GM19324 (cell line): ENCODE data around the gene CADPS.

Experiments used
- ATAC-seq: cut with Tn5 transposase; IDR thresholded peaks from one replicate; pipeline ENCODE4 v1.9.1; 2021; ENCODE audit warnings: mild to moderate bottlenecking, moderate library complexity; ENCODE audit not compliant: unreplicated experiment, low FRiP score

The CADPS gene

GRCh38 chr3:62403765-62404164 lies 471.5 kb downstream of the CADPS start:
- ATAC-seq = no peak

GRCh38 chr3:62392626-62393292 lies 482.5 kb downstream of the CADPS start:
- no peak for ATAC-seq

GRCh38 chr3:62387251-62387650 lies 488.0 kb downstream of the CADPS start:
- ATAC-seq = no peak

GRCh38 chr3:62379321-62379798 lies 495.9 kb downstream of the CADPS start:
- no peak for ATAC-seq

- no peak for ATAC-seq
Observed at GRCh38 chr3:62378921-62379320, 496.3 kb downstream of the CADPS start.

- ATAC-seq = no peak
Observed at GRCh38 chr3:62378311-62378789, 496.9 kb downstream of the CADPS start.

GRCh38 chr3:62376906-62377877 lies 498.0 kb downstream of the CADPS start:
- ATAC-seq = no peak

- ATAC-seq = no peak
Observed at GRCh38 chr3:62376454-62376720, 498.8 kb downstream of the CADPS start.

- no peak for ATAC-seq
Observed at GRCh38 chr3:62375655-62376453, 499.4 kb downstream of the CADPS start.

- no peak for ATAC-seq
Observed at GRCh38 chr3:62374341-62375218, 500.6 kb downstream of the CADPS start.

- ATAC-seq = no peak
Observed at GRCh38 chr3:62373714-62374333, 501.4 kb downstream of the CADPS start.

- no peak for ATAC-seq
Observed at GRCh38 chr3:62373215-62373614, 502.0 kb downstream of the CADPS start, which contains the start of gene FEZF2. TSS of gene FEZF2 (minus strand) at chr3:62373550. CDS start at chr3:62372868, 682 bp downstream.

- ATAC-seq = no peak
Observed at GRCh38 chr3:62372621-62373041, 502.6 kb downstream of the CADPS start.

- no peak for ATAC-seq
Observed at GRCh38 chr3:62371720-62372591, 503.3 kb downstream of the CADPS start.

GRCh38 chr3:62370858-62371719 lies 504.1 kb downstream of the CADPS start:
- ATAC-seq = no peak

- ATAC-seq = no peak
Observed at GRCh38 chr3:62370112-62370857, 504.9 kb downstream of the CADPS start.

- ATAC-seq = no peak
Observed at GRCh38 chr3:62369476-62369743, 505.8 kb downstream of the CADPS start.
